ENCODE data around the gene NECTIN4.

The NECTIN4 gene

GRCh38 chr1:161061419-161061818 is 27.9 kb downstream of the NECTIN4 start:
- DNase-seq (ENCODE audit: low read depth, low spot score), result no peak

GRCh38 chr1:161059293-161059692 is 30.1 kb downstream of the NECTIN4 start:
- no peak for DNase-seq (ENCODE audit: low read depth, low spot score)

- no peak for DNase-seq (ENCODE audit: low read depth, low spot score)
Measured at GRCh38 chr1:161054805-161055204, 34.6 kb downstream of the NECTIN4 start.

- no peak for DNase-seq (ENCODE audit: low read depth, low spot score)
Measured at GRCh38 chr1:161054232-161054631, 35.1 kb downstream of the NECTIN4 start.

GRCh38 chr1:161052899-161053298 is 36.5 kb downstream of the NECTIN4 start:
- no peak for DNase-seq (ENCODE audit: low read depth, low spot score)

- no peak for DNase-seq (ENCODE audit: low read depth, low spot score)
Measured at GRCh38 chr1:161051219-161051618, 38.1 kb downstream of the NECTIN4 start.

GRCh38 chr1:161048949-161049722 is 40.2 kb downstream of the NECTIN4 start:
- no peak for DNase-seq (ENCODE audit: low read depth, low spot score)

GRCh38 chr1:161047436-161048420 is 41.6 kb downstream of the NECTIN4 start:
- no peak for DNase-seq (ENCODE audit: low read depth, low spot score)

GRCh38 chr1:161046605-161047228 is 42.6 kb downstream of the NECTIN4 start:
- DNase-seq (ENCODE audit: low read depth, low spot score), result no peak

GRCh38 chr1:161045736-161046604 is 43.4 kb downstream of the NECTIN4 start, which contains the start of gene USF1:
TSS of gene USF1 (minus strand) at chr1:161045977. CDS start at chr1:161043275, 2,702 bp downstream.
- DNase-seq (ENCODE audit: low read depth, low spot score), result peak; percentile 99

- DNase-seq (ENCODE audit: low read depth, low spot score), result peak; percentile 75
Measured at GRCh38 chr1:161044908-161045735, 44.2 kb downstream of the NECTIN4 start.

GRCh38 chr1:161044535-161044907 is 44.8 kb downstream of the NECTIN4 start:
- DNase-seq (ENCODE audit: low read depth, low spot score), result no peak

- DNase-seq (ENCODE audit: low read depth, low spot score), result no peak
Measured at GRCh38 chr1:161039546-161039945, 49.8 kb downstream of the NECTIN4 start.

- DNase-seq (ENCODE audit: low read depth, low spot score), result no peak
Measured at GRCh38 chr1:161039154-161039545, 50.2 kb downstream of the NECTIN4 start.

- DNase-seq (ENCODE audit: low read depth, low spot score), result peak; percentile 84
Measured at GRCh38 chr1:161038523-161039153, 50.7 kb downstream of the NECTIN4 start, which contains the start of gene TSTD1. TSS of gene TSTD1 (minus strand) at chr1:161038964. CDS start at chr1:161038889, 75 bp downstream.

GRCh38 chr1:161037661-161038522 is 51.5 kb downstream of the NECTIN4 start:
- peak; percentile 31 for DNase-seq (ENCODE audit: low read depth, low spot score)

GRCh38 chr1:161033751-161034150 is 55.6 kb downstream of the NECTIN4 start:
- DNase-seq (ENCODE audit: low read depth, low spot score), result peak; percentile 53

GRCh38 chr1:161032409-161032808 is 56.9 kb downstream of the NECTIN4 start:
- DNase-seq (ENCODE audit: low read depth, low spot score), result no peak

Data from ELF-1 (cell line).